Endometrial microvascular endothelial cells (primary cell): ENCODE results near the gene ATRN. TPM values are rescaled to one million over a fixed set of nuclear protein-coding genes. Genes with fewer than 3 reads are reported as not detected.
"Not testable (repeated sequence)": the region's sequence is repeated elsewhere in the genome, so short reads cannot be mapped to it uniquely, and the experiment has no call there.

Experiments
- in situ Hi-C: cut with HindIII; loops from 2 replicates; pipeline ENCODE4 v1.10.0; 2017; ENCODE audit warnings: low sequenced_read_pairs, low pct_unique_long_range_greater_than_20kb; ENCODE audit errors: inconsistent ontology term
- total RNA-seq: library from RNA; depleted of rRNA; stranded (reverse); fragments of >200 nt; gene quantifications from one replicate; pipeline ENCODE4 v1.2.3, GENCODE V29; 2015; ENCODE audit errors: inconsistent ontology term

ATRN gene
- total RNA-seq, 1 donor from 2014 or later = 22.8 TPM

DNA sequence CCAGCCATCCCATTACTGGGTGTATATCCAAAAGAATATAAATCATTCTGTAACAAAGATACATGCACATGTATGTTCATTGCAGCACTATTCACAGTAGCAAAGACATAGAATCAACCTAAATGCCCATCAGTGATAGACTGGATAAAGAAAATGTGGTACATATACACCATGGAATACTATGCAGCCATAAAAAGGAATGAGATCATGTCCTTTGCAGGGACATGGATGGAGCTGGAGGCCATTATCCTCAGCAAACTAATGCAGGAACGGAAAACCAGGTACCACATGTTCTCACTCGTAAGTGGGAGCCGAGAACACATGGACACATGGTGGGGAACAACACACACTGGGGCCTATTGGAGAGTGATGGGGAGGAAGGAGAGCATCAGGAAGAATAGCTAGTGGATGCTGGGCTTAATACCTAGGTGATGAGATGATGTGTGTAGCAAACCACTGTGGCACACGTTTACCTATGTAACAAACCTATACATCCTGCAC, 134.6 kb downstream of the ATRN start:
- in situ Hi-C loops = not testable (repeated sequence)

DNA sequence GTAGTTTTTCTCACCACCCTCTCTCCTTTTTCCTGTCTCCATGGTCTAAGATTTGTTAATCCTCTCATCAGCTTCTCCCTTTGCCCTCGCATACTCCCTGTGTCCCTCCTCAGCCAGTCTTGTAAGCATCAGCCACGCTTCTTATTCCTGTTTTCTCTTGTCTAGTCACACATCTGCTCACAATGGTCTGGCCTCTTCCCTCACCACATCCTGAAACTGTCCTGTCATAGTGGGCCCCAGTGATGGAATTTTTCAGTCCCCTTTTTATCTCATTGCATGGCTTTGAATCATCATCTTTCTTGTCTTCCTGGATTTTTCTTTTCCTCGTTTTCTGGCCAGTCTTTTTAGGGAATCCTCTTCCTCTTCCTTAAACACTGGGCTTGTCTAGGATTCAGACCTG, 135.2 kb downstream of the ATRN start:
- in situ Hi-C loops = no loop called here

DNA sequence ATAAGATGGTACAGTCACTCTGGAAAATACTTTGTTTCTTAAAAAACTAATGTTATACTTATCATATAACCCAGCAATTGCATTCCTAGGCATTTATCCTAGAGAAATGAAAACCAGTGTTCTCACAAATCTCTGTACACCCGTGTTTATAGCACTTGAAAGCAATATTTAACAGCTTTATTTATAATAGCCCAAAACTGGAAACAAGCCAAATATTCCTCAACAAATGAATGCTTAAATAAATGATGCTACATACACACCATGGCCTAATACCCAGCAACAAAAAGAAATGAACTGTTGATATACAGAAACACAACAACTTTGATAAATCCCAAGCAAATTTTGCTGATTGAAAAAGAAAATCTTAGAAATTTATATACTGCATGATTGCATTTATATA, 141.1 kb downstream of the ATRN start:
- in situ Hi-C loops = no loop called here

DNA sequence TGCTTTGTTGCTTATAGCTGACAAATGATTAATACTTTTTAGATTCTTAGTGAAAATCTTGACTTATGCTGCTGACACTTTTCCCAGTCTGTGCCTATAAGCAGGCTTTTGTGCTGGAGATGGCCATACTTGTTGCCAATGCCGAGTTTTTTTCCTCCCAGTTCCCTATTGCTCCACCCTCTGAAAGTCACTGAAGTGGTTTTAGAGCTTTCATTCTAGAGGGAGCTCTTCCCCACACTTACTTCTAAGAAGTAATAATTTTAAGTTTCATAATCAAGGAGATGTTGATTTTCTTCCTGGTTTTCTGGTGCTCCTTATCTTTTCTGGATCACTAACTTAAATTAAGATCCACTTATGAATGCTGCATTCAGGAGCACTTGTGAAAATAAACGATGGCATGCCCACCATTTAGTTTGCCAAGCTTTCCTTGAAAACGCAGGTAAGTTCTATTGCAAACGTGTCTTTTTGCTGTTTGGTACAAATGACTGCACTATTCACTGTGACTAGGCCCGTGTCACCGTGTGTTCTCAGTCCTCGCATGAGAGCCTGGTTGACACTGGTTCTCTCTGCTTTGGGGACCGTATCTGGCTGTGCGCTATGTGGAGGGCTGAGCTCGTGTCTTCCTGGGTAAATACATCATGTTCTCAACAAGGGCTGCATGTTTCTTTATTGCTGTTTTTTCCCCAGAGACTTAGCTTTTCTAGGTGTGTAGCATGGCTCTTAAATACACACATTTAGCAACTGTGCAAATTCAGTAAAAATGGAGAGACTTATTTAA, 142.2 kb downstream of the ATRN start:
- in situ Hi-C loops = no loop called here

DNA sequence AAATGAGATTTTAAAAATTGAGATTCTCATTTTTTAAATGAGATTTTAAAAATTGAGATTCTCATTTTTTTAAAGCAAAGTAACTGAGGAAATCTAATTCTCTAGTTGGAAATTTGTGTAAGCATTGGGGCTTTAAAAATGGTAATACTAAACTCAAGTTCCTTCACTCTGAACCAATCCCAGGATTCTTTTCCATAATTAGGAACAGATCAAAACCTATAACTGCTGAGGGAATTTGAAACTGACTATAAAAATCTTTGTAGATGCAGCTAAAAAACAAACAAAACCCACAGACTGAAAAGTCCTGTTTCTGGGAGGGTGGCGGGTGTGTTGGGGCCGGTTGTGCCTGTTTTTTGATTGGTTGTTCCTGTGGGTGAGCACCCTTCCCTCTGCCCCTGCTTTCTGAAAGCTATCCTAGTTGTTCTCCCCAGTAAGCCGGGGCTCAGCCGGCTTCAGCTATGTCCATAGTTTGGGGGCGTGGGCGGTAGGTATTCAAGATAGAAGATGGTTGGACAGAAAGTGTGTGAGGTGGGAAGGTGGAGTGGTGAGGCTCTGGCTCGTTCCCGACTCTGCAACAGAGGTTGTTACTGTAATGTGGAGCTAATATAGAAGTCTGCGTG, 143.1 kb downstream of the ATRN start:
- in situ Hi-C loops = no loop called here

DNA sequence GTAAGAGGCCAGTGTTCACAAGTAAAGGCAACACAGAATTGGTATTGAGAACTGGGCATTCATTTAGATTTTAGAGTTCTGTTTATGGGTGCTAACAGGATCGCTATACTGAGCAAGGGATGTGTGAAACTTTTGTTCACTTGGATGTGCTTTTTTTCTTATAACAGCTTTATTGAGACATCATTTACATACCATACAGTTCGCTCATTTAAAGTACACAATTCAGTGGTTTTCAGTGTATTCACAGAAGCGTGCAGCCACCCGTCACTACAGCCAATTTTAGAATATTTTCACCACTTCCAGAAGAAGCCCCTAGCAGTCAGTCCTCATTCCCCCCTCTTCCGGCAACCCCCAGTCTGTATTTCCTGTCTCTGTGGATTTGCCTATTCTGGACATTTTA, 143.6 kb downstream of the ATRN start:
- in situ Hi-C loops = no loop called here

DNA sequence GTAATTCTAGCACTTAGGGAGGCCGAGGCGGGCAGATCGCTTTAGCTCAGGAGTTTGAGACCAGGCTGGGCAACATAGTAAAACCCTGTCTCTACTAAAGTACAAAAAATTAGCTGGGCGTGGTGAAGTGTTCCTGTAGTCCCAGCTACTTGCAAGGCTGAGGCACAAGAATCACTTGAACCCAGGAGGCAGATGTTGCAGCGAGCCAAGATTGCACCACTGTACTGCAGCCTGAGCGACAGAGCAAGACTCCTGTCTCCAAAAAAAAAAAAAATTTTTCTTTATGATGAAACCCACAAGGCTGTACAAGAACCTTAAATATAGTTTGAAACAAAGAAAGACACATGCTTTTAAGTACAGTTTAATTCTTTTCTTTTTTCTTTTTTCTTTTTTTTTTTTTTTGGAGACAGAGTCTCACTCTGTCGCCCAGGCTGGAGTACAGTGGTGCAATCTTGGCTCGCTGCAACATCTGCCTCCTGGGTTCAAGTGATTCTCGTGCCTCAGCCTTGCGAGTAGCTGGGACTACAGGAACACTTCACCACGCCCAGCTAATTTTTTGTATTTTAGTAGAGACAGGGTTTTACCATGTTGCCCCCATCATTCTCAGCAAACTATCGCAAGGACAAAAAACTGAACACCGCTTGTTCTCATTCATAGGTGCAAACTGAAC, 144.5 kb downstream of the ATRN start:
- in situ Hi-C loops = not testable (repeated sequence)

DNA sequence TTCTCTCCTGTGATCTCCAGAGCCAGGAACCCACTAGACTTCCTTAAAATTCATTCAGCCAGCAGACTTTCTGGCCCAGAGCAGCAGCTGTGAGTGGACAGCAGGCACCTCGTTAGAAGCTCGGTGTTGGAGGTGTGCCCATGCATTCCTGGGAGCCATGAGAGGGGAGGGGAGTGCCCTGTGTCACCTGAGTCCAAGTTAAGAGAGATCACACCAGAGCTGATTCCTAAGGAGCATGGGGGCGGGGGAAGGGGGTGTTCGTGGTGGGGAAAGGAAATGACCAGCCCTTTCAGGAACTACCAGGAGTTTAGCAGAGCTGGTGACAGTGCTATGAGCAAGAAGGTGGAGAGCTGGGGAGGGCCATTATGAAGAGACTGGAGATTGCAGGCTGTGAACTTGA, 145.4 kb downstream of the ATRN start:
- in situ Hi-C loops = no loop called here

DNA sequence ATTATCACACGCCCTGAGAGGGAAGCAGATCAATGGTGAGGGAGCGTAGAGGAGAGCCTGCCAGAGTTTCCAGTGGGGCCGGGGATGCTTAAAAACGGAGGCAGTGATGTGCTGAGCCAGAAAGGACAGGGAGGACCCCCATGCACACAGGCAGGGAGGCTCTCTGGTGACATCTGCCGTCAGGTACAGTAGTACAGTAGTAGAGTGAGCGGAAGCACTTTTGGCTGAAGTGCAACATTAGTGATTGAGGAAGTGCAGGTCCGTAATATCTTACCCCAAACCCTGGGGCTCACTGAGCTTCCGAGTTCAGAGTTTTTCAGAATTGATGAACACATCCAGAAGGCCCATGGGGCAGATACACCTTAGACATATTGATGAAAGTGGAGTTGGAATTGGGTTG, 150.3 kb downstream of the ATRN start:
- in situ Hi-C loops = no loop called here

DNA sequence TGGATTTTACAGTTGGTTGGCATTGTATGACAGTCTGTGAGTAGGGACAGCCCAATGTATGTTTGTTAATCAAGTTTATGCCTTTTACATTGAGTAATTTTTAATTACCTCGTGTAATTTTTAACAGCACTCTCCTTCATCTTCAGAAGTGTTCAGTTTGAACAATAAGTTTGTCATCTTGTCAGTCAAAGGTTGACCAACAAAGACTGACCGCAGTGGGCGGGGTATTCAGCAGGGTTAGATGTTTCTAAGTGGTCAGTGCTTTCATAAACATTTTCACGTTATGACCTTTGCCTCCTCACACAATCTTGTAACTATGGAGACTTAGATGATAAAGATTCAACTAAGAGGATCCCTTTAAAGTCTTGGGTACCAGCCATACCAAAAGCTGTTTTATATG, 151.6 kb downstream of the ATRN start:
- in situ Hi-C loops = no loop called here

DNA sequence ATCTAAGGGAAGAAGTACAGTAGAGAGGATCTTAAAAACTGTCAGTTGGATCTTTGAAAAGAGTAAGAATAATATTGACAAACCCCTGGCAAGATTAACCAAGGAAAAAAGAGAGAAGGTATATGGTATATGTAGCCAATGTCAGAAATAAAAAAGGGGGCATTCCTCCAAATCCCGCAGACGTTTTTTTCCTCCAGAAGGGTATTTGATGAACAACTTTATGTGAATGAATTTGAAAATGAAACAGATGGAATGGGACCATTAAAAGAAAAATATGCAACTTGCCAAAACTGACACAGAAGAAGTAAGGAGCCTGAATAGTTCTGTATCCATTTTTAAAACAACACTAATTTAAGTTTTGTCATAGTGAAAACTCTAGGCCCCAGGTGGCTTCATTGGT, 156.7 kb downstream of the ATRN start:
- in situ Hi-C loops = no loop called here

DNA sequence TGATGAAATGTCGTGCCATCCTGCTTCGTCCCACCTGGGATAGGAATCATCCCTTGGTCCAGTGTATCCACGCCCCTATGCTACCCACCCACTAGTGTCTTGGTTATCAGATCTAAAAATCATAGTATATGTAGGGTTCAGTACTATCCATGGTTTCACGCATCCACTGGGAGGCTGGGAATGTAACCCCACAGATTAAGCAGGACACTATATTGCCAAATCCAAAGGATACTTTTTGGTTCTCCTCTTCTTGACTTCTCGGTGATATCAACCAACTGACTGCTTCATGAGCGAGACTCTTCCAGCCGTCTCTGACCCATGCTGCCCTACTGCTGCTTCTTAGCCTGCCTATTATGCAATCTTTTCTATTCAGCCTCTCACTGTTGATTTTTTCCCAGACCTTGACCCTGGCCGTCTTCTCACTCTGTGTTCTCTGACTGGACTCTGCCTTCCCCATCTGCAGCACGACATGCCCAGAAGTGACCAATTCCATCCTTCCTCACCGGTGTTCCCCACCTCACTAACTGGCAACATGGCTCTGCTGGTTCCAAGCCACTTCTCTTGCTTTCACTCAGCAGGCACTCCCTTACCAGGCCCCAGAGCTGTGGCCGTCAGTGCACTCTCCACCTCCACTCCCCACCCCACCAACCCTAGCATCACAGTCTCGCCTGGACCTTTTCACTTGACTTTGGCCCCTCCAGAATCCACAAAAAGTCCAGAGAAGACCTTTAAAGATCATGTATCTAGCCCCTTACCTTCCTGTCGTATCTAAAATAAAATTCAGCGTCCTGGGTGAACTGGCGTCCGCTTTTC, 157.9 kb downstream of the ATRN start:
- in situ Hi-C loops = no loop called here

DNA sequence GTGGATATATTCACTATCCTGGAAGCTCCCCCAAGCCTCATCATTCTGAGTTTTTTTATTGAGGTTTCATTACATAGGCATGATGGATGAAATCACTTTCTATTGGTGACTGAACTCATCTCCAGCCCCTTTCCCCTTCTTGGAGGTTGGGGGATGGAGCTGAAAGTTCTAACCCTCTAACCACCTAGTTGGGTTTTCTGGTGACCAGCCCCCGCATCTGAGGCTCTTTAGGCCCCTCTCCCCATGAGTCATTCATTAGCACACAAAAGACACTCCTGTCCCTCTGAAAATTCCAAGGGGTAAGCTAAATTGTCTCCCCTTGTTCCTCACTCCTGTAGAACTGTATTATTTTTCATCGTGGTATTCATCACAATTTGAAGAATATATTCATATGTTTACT, 159.1 kb downstream of the ATRN start:
- in situ Hi-C loops = no loop called here

DNA sequence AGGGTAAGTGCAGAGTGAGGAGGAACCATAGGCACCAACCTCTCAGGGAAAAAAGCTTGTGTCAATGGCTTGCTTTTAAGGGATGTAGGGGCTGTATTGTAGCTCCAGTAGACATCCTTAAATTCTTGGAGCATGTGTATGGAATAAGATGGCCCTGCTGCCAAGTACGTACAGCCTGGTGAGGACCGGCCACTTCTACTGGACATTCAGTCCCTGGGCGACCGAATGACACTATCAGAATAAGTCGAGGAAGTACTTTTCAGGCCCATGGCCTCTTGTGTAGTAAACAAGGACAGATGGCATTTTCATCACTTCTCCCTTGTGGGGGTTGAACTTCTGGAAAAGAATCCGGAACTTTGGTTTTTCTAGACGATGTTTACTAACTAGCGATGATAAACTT, 159.6 kb downstream of the ATRN start:
- in situ Hi-C loops = no loop called here

DNA sequence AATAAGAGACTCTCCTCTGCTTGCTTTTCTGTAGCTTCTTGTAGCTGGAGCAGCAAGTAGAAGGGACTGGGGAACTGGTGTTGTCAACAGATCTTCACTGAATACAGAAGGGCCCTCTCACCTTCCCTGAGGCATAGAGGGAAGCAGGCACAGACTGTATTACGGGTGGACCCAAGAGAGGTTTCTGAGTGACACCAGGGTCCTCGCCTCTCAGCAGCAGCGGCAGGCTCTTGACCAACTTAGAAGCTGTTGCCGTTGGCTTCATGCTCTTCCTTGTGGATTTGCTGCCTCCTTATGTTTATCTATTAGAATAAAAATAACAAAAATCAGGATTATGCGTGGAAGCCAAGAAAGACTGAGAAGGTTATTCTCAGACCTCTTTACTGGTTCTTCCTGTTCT, 160.7 kb downstream of the ATRN start:
- in situ Hi-C loops = no loop called here

DNA sequence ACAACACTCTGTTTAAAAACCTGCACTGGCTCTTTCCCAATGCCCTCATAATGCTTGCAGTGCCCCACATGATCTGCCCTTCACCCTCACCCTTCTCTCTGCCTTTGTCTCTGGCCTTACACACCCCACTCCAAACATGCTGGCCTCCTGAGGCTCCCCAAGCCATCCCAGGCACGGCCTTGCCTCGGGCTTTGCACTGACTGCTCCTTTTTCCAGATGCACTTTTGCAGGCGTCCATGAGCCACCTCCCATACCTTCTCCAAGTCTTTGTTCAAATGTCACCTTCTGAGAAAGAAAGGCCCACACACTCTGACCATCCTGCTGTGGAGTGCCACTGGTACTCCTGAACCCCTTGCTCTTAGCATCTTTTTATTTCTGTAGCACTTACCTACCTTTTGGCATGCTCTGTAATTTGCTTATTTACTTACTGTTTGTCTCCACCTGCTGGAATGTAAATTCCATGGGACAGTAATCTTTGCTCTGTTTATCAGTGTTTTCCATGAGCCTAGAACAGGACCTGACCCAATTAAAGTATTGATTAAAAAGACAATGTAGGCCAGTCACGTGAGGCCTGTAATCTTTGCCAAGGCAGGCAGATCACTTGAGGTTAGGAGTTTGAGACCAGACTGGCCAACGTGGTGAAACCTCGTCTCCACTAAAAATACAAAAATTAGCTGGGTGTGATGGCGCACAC, 161.6 kb downstream of the ATRN start:
- in situ Hi-C loops = no loop called here

DNA sequence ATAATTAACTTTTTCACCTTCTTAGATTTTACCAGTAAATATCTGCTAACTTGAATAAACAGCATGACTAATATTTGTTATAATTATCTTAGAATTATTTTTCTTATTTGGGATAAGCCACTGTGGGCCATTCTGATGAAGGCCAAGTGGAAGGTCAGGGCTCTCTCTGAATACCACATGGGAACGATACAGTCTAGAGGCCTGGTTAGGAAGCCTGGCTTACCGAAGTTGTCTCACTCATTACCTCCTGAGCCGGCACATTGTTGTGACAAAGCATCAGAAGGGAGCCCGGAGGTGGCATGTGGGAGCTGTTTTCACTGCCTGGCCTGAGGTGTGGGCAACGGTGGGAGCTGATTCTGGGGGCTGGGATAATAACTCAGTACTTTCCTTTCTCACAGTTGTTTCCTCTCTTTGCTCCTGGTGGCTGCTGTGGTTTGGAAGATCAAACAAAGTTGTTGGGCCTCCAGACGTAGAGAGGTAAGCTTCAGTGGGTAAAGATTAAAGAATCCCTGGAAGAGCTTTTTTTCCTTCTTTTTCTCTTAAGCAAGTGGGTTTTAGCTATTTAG, 163.2 kb downstream of the ATRN start:
- in situ Hi-C loops = no loop called here

DNA sequence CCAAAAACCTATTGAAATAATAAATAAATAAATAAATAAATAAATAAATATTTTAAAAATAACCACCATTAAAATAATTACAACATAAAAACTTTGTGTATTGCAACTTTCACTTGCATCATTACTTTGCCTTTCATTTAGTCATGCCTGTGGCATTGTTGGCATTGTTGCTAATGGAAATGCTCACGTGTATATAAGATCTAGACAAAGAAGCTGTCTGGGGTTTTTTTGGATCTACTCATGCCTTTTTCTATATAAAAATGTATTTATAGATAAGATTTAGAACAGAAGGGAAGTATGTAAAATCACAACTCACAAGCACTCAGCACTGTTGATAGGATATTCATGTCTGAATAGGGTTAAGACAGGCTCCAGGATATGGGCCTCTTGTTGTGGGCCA, 164.5 kb downstream of the ATRN start:
- in situ Hi-C loops = no loop called here
